Stimulated activated CD4-positive, alpha-beta T cell treated with anti-CD3 and anti-CD28 coated beads, Interleukin-1b, Interleukin-23, amount 100 ng/mL, for 1 hour (primary cell): ENCODE data around the gene TP73.

Experiments
- DNase-seq, 2 donors: peaks; one replicate each; pipeline ENCODE4 v3.0.0-alpha.2; 2020; ENCODE audit warnings: low read depth in 2 of 2

TP73 gene

DNA sequence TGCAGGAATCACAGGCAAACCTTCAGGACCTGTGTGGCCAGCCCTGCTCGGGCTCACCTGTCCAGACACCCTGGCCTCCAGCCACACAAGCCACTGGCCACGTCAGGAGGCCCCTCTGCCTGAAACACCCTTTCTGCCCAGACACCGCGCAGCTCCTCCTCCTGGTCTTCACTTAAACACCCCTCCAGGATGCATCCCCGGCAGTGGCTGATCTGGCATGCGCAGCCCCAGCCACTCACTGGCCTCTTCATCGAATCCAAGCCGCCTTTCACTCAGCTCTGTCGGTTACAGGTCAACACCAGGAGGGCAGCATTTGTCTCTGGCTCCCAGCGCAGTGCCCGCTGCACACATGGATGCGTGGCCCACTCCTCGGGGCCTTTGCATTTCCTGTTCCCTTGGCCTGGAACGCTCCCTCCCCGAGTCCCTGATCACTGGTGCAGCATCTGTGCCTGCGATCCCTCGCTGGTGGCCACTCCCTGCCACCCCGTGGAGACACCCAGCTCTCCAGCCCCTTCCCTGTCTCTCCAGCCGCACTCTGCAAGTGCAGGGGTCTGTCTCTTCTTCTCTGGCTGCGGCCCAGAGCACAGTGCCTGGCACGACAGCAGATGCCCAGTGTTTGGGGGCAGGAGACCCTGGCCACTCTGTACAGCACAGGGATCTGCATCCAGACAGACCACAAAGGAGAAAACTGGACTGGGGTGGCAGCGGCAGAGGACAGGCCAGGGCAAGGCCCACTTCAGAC is 18.1 kb upstream of the TP73 start:
- DNase-seq, result no peak

GRCh38 chr1:3636080-3636479 is 16.2 kb upstream of the TP73 start:
- DNase-seq, result no peak

- DNase-seq, result no peak
These were observed 15.8 kb upstream of the TP73 start for GRCh38 chr1:3636531-3636930.

DNA sequence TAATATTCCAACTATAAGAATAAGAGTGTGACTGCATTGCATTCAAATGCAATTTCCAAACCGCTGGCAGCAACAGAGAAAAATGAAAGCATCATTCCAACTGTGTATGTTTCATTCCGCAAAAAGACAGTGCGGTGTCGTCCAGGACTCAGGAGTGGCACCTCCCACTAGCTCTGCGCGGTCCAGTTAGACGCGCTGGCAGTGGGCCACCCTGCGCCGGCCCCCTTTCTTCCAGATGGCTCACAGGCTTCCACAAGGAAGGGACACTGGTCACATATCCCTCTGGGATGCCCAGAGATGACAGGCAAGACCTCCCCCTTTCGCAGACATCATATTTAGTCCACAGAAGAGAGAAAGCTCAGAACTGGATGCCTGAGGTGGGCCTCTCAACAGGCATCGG is 14.3 kb upstream of the TP73 start:
- no peak for DNase-seq

GRCh38 chr1:3638676-3639075 is 13.6 kb upstream of the TP73 start:
- no peak for DNase-seq

- DNase-seq, result no peak
These were observed 12.9 kb upstream of the TP73 start for GRCh38 chr1:3639397-3639911.

DNA sequence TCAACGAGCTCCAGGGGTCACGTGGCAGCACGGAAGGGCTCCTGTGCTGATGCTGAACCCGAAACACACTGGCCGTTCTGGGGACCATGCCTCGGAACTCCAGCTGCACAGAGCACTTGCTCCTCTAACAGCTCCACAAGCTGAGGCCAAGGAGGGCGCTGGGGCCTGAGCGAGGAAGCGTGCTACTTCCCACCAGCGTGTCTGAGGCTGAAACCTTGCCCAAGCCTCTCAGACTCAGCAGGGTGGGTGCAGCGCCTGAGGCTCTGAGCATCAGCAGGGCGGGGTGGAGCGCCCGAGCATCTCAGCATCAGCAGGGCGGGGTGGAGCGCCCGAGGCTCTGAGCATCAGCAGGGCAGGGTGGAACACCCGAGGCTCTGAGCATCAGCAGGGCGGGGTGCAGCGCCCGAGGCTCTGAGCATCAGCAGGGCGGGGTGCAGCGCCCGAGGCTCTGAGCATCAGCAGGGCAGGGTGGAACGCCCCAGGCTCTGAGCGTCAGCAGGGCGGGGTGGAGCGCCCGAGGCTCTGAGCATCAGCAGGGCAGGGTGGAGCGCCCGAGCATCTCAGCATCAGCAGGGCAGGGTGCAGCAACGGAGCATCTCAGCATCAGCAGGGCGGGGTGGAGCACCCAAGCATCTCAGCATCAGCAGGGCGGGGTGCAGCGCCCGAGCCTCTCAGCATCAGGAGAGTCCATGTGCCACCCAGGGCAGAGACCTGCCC is 12.0 kb upstream of the TP73 start:
- no peak for DNase-seq

DNA sequence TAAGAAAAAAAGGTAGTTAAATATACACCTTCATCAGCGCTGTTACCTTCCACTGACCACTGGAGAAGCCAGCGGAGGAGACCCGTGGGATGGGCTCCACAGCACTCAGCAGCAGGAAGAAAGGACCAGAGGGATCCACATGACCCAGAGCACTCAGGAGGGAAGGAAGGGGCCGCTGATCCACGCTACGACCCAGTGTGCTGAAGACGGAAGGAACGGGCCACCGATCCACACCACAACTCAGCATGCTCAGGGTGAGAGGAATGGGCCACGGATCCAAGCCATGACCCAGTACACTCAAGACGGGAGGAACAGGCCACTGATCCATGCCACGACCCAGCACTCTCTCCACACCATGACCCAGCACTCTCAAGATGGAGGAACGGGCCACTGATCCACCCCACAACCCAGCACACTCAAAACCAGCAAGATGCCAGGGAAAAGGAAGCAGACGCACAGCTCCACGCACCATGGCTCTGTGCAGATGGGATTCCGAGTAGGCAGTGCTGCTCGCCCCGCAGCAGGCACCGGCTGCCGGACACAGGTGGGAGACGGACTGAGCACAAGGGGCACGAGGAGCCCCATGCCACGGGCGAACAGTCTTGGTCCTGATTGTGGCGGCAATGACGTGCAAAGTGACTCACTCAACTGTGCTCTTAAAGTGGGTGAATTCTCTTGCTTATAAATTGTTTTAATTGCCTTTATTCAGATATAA is 11.1 kb upstream of the TP73 start:
- no peak for DNase-seq

DNA sequence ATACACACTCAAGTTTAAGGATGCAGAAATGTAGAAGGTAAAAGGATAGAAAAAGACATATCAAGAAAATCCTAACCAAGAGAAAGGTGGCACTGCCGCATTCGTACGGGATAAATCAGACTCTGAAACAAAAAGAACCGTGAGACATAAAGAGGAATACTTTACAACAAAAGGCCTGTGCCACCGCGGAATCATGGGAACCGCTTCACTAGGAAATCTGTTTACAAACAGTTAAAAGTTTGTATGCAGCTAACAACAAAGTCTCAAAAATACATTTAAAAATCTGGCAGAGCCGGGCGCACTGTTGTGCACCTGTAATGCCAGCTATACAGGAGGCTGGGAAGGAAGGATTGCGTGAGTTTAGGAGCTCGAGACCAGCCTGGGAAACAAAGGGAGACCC is 10.5 kb upstream of the TP73 start:
- DNase-seq, result no peak

DNA sequence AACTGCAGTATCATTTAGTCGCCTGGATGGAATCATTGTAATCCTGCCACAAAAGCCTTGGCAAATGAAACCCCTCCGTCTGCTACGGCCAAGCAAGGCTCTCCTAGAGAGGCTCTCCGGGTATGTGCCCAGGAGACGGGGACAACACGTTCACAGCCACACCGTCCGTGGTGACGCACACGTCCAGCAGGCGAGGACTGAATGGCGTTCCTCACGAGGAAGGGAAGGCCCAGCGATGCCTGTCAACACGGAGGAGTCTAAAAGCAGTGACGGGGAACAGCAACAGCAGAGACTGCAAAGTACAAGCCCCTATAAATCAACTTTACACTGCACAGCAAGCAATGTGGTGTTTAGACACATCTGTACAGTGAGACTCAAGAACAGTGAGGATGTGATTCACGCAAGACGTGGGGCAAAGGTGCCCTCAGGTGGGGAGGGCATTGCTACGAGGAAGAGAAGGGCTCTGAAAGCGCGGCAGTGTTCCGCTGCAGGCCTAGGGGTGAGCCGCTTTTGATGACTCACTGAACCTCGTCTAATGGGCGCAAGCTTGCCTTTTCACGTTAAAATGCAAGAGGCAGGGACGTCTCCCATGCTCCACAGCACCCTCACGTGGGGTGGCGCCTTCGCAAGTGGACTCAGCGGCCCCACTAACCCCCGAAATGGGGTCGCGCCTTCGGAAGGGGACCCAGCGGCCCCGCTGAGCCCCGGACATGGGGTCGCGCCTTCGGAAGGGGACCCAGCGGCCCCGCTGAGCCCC is 9.2 kb upstream of the TP73 start:
- DNase-seq, result no peak

- no peak for DNase-seq
These were observed 8.0 kb upstream of the TP73 start for GRCh38 chr1:3644273-3644672.

- no peak for DNase-seq
These were observed 7.1 kb upstream of the TP73 start for GRCh38 chr1:3645247-3645646.

- DNase-seq, result no peak
These were observed 6.5 kb upstream of the TP73 start for GRCh38 chr1:3645666-3646355.

DNA sequence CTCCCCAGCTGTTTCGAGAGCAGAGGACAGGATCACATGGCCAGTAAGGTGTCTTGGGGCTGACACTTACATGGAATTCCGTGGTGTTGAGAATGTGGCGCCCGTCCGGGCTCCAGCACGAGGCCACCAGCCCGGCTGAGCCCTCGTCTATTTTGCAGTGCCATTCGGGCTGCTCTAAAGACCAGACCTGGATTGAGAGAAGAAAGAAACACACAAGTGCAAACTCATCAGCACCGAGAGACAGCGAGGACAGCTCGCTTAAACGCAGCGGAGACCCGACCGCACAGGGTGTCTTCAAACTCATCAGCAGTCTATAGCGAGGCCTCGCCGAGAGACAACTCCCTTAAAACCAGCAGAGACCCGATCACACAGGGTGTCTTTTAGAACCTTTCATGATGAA is 5.7 kb upstream of the TP73 start:
- no peak for DNase-seq

GRCh38 chr1:3649342-3650247 is 2.7 kb upstream of the TP73 start, which contains the start of gene WRAP73:
WRAP73 (minus strand) TSS chr1:3650103; CDS start chr1:3649999, 104 bp downstream.
- peak; percentile 57 to 78 for DNase-seq

- DNase-seq, result no peak
These were observed 1.9 kb upstream of the TP73 start for GRCh38 chr1:3650248-3651025.

DNA sequence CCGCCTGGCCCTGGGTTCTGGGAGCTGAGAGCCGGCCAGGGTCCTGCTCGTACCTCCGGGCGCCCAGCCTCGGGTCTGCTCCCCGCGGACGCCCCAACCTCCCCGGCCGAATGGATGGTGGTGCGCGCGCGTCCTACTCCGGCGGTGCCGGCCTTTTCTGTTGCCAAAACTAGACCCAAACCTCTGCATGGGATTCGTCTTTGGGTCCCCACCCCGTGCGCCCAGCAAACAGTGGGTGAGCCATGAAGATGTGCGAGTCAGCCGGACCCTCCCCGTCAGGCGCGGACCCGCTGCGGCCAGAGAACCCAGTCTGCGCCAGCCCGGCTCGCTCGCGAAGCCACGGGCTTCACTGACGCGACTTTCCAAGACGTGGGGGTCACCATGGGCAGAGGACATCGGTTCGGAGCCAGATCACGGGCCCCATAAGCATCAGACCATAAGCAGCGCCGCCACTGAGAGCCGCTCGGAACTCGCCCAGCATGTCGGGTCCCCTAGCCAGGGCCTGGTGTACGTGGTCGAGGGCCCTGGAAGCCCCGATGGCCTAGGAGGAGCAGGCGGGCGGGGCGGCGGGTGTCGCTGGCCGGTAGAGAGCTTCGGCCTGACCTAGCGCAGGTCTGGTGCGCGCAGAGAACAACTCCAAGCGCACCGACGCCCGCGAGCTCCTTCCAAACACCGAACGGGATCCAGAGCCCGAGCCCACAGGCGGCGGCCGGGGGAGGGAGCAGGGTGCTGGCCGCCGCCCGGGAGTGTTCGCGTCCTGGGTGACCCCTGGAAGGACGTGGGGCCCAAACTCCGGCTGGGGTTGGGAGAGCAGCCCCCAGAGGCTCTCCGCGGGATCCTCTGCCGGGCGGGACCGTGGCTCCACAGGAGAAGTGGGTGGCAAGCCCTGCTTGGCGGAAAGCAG is 1.0 kb upstream of the TP73 start:
- no peak for DNase-seq

- DNase-seq, result no peak
These were observed 401 bp downstream of the TP73 start for GRCh38 chr1:3652548-3653285.
